Endothelial cell (in vitro differentiated cells): ENCODE data around the gene DMAC2L. TPM values are rescaled to one million over a fixed set of nuclear protein-coding genes. Genes with fewer than 3 reads are reported as not detected.

ENCODE experiments used
- DNase-seq: peaks from one replicate; pipeline ENCODE4 v3.0.0; 2021; ENCODE audit warnings: low spot score
- H3K27ac Mint-ChIP-seq: one replicate; pipeline ENCODE4 v1.8.0; 2021; ENCODE audit warnings: mixed read lengths, inconsistent platforms; ENCODE audit not compliant: unreplicated experiment
- H3K27me3 Mint-ChIP-seq: one replicate; pipeline ENCODE4 v1.8.0; 2021; ENCODE audit warnings: mild to moderate bottlenecking, moderate library complexity, mixed read lengths, inconsistent platforms; ENCODE audit not compliant: unreplicated experiment
- H3K36me3 Mint-ChIP-seq: one replicate; pipeline ENCODE4 v1.8.0; 2021; ENCODE audit warnings: mild to moderate bottlenecking, low read depth, mixed read lengths, inconsistent platforms; ENCODE audit not compliant: unreplicated experiment
- H3K4me1 Mint-ChIP-seq: one replicate; pipeline ENCODE4 v1.8.0; 2021; ENCODE audit warnings: mild to moderate bottlenecking, mixed read lengths, inconsistent platforms; ENCODE audit not compliant: unreplicated experiment
- H3K4me3 Mint-ChIP-seq: one replicate; pipeline ENCODE4 v1.8.0; 2021; ENCODE audit warnings: mild to moderate bottlenecking, mixed read lengths, inconsistent platforms; ENCODE audit not compliant: unreplicated experiment
- H3K9me3 Mint-ChIP-seq: one replicate; pipeline ENCODE4 v1.8.0; 2021; ENCODE audit warnings: mixed read lengths, inconsistent platforms; ENCODE audit not compliant: unreplicated experiment
- total RNA-seq: library from RNA; stranded (reverse); fragmentation: NEBNext Ultra II Directional; extraction: Animal tissue kit (Norgen Biotek cat#: 25700); gene quantifications from one replicate; pipeline ENCODE4 v1.2.1, GENCODE V29; 2021; ENCODE audit not compliant: unreplicated experiment
- TF ChIP-seq, protein P1 (sequence below): fragments of 200-600 bp; sonication (generic); IDR thresholded peaks from one replicate; pipeline ENCODE4 v1.5.0; 2021; ENCODE audit warnings: antibody characterized with exemption; ENCODE audit not compliant: unreplicated experiment

The DMAC2L gene
- total RNA-seq, 1 donor from 2014 or later, result 14.1 TPM

GRCh38 chr14:50340963-50341362 is 28.8 kb downstream of the DMAC2L start:
- Mint-ChIP-seq H3K27ac (peak overlapping the region; percentile 22), H3K4me3 (peak overlapping the region; percentile 6), H3K27me3 (peaks cover 6% of the 10 kb centered on the region), H3K9me3 (no peaks in the 10 kb centered on the region), H3K4me1 (peaks cover 57% of the 10 kb centered on the region), H3K36me3 (no peaks in the 10 kb centered on the region)
- DNase-seq, result no peak
- TF ChIP-seq, protein P1, sequence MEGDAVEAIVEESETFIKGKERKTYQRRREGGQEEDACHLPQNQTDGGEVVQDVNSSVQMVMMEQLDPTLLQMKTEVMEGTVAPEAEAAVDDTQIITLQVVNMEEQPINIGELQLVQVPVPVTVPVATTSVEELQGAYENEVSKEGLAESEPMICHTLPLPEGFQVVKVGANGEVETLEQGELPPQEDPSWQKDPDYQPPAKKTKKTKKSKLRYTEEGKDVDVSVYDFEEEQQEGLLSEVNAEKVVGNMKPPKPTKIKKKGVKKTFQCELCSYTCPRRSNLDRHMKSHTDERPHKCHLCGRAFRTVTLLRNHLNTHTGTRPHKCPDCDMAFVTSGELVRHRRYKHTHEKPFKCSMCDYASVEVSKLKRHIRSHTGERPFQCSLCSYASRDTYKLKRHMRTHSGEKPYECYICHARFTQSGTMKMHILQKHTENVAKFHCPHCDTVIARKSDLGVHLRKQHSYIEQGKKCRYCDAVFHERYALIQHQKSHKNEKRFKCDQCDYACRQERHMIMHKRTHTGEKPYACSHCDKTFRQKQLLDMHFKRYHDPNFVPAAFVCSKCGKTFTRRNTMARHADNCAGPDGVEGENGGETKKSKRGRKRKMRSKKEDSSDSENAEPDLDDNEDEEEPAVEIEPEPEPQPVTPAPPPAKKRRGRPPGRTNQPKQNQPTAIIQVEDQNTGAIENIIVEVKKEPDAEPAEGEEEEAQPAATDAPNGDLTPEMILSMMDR, result no peak

GRCh38 chr14:50342221-50343078 is 30.3 kb downstream of the DMAC2L start:
- Mint-ChIP-seq H3K4me3 (no peak overlapping the region), H3K9me3 (no peaks in the 10 kb centered on the region), H3K27ac (peak overlapping the region; percentile 88), H3K36me3 (no peaks in the 10 kb centered on the region), H3K4me1 (peaks cover 59% of the 10 kb centered on the region), H3K27me3 (peaks cover 6% of the 10 kb centered on the region)
- TF ChIP-seq, protein P1, result no peak
- DNase-seq, result peak; percentile 20

DNA sequence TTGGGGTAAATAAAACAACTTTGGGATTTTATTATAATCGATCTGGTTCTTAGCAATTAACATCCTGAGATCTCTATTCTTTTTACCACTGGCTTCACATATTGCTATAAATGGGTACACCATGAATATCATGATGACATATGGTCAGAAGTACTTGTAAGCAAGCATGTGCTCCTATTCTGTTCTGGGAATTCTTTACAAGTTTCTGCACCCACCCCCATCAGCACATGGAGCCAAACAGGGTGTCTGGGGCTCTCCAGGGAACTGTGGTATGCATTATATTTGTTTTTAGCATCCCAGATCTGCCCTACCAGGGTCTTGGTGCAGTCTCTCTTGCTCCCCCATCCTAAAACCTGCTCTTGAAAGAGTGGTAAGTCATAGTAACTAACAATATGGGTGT is 31.3 kb downstream of the DMAC2L start:
- Mint-ChIP-seq H3K9me3 (no peaks in the 10 kb centered on the region), H3K27ac (no peak overlapping the region), H3K36me3 (no peaks in the 10 kb centered on the region), H3K4me3 (no peak overlapping the region), H3K4me1 (peaks cover 68% of the 10 kb centered on the region), H3K27me3 (peaks cover 6% of the 10 kb centered on the region)
- no peak for DNase-seq
- TF ChIP-seq, protein P1, result no peak

DNA sequence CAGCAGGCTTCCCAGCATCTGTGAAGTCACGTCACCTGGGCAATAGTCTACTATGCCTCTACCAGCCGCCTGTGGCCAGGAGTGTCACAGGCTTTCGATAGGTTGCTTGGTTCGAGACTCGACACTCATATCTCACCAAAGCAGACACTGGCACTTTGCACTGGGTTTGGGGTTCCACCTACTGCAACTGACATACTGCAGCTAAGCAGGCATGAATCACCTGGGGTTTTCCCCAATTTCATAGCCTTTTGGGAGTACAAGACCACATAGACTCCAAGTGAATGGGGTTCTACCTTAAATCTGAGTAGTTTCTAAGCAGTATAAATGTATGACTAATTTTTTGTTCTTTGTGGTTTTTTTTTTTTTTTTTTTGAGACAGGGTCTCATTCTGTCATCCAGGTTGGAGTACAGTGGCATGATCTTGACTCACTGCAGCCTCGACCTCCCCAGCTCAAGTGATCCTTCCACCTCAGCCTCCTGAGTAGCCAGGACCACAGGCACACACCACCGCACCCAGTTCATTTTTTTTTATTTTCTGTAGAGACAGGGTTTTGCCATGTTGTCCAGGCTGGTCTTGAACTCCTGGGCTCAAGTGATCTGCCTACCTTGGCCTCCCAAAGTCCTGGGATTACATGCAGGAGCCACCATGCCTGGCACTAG is 32.1 kb downstream of the DMAC2L start:
- H3K4me1 Mint-ChIP-seq, result peaks cover 71% of the 10 kb centered on the region
- TF ChIP-seq, protein P1, result no peak
- DNase-seq, result no peak
- H3K27me3 Mint-ChIP-seq, result peaks cover 6% of the 10 kb centered on the region
- no peaks in the 10 kb centered on the region for H3K36me3 Mint-ChIP-seq
- H3K27ac Mint-ChIP-seq, result no peak overlapping the region
- no peaks in the 10 kb centered on the region for H3K9me3 Mint-ChIP-seq
- H3K4me3 Mint-ChIP-seq, result no peak overlapping the region
